Hippocampal formation (tissue), 2 donors: ENCODE data around the gene PPP1R8.

Experiments used
- DNase-seq, 2 donors: peaks; one replicate each; lab custom pipeline; 2025; lab: John Stamatoyannopoulos, UW

PPP1R8 gene

DNA sequence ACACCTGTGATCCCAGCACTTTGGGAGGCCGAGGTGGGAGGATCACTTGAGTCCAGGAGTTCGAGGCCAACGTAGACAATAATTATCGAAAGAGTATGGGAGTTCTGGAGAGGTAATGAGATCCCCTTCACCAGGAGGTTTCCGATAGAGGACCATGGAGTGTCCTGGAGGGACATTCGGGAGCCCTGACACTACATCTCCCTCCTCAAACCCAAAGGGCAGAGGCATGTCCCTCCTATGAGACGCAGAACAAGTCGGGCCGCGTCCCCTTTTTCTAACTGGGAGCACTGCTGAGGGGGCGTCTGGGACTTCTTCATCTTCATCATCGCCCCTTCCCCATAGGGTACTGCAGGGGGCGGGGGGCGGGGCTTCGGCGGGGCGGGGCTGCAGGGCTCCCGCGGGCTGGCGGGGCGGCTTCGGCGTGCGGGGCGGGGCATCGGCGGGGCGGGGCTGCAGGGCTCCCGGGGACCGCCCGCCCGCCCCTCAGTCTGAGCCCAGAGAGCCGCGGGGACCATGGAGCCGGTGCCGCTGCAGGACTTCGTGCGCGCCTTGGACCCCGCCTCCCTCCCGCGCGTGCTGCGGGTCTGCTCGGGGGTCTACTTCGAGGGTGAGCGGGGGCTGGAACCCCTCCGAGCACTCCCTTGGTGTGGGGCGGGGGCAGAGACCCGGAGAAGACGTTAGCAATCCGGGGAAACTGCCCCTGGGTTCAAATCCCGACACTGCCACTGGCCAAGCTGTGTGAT is 41.6 kb downstream of the PPP1R8 start, which contains the start of gene THEMIS2:
Gene THEMIS2, plus strand, starts transcription at position 486 of the 743 bp plus-strand sequence. Its CDS starts 28 bp downstream, at position 514.
- DNase-seq = peak; percentile 24 to 74

DNA sequence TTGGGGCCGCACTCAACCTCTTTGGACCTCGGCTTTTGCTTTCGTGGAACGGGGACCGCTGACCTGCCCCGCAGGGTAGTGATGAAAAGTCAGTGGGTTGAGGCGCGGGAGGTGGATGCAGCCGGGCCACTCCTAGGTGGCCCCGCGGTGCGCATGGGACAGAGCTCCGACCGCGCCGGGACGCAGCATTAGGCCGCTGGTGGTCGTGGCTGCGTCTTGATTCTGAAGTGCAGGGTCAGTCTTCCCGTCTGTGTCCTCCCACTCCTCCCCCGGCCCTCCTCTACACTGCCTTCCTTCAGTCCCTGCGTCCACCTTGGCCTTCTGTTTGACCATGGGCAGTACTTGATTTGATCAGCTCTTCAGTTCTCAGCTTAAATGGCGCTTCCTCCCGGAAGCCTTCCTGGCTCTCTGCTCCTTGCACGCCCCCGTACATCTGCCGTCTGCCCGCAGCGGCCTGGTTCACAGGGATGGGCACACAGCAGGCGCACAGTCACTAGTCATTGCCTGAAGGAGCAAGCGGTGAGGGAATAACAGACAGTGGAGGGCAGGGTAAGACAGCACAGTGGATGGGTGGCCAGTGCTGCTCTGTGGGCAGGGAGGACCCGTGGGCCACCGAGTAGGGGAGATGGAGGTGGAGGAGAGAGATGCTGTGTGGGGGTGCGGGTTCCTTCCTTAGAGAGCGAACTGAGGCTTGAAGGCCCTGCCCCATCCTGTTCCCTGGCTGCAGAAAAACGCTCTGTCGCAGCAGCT is 42.4 kb downstream of the PPP1R8 start:
- peak in 1 of 2 donors; percentile 24 for DNase-seq

- no peak for DNase-seq
Measured at GRCh38 chr1:27873671-27874384, 43.2 kb downstream of the PPP1R8 start.

GRCh38 chr1:27876341-27877114 is 45.9 kb downstream of the PPP1R8 start:
- DNase-seq = no peak

- no peak for DNase-seq
Measured at GRCh38 chr1:27877115-27877416, 46.5 kb downstream of the PPP1R8 start.

DNA sequence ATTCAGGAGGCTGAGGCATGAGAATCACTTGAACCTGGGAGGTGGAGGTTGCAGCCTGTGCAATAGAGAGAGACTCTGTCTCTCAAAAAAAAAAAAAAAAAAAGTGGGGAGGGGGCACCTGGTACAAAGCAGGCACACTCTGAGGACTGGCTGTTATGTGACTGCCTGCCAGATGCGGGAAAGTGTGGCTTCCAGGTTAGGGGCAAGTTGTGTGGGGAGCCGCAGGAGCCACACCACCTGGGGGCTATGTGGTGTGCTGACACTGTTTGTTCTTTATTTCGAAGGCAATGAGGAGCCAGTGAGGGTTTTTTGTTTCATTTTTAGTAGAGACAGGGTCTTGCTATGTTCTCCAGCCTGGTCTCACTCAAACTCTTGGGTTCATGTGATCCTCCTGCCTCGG is 47.5 kb downstream of the PPP1R8 start:
- DNase-seq = no peak

DNA sequence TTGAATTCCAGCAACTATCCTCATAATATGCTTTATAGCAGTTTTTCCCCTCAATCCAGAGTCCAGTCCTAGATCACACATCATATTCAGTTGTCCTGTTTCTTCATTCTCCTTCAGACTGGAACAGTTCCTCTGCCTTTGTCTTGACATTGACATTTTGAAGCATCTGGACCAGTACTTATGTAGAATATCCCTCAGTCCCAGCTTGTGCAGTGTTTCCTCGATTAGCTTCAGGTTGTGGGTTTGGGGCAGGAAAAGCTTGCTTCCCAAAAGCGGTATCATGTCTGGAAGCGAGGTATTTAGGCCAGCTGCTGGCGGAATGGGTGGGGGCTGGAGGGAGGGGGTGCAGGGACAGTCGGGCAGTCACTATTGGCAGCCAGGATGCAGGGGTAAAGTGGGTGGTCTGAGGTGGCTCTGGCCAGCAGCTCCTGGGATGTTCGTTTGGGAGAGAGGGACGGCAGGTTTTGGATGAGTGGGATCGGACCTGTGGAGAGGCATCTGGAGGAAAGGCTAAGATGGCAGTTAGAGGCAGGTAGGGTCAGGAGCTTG is 48.3 kb downstream of the PPP1R8 start:
- no peak for DNase-seq

DNA sequence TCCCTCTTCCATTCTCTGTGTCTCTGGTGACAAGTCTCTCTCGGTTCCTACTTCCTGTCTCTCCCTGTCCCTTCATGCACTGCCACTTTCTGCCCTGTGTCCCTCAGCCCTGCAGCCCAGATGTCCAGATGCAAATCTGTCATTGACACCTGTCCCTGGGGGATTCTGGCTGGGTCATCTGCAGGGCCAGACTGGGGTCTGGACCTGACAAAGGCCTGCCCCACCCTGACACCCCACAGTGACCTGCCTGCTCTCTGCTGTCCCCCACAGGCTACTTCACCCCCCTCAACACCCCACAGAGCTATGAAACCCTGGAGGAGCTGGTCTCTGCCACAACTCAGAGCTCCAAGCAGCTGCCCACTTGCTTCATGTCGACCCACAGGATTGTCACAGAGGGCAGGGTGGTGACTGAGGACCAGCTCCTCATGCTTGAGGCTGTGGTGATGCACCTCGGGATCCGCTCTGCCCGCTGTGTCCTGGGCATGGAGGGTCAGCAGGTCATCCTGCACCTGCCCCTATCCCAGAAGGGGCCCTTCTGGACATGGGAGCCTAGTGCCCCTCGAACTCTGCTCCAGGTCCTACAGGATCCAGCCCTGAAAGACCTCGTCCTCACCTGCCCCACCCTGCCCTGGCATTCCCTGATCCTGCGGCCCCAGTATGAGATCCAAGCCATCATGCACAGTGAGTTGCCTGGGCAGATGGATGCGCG is 48.9 kb downstream of the PPP1R8 start:
- no peak for DNase-seq

DNA sequence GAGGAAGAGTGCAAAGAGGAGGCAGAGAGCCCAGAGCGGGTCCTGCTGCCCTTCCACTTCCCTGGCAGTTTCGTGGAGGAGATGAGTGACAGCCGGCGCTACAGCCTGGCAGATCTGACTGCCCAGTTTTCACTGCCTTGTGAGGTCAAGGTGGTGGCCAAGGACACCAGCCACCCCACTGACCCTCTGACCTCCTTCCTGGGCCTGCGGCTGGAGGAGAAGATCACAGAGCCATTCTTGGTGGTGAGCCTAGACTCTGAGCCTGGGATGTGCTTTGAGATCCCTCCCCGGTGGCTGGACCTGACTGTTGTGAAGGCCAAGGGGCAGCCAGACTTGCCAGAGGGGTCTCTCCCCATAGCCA is 51.9 kb downstream of the PPP1R8 start:
- no peak for DNase-seq

DNA sequence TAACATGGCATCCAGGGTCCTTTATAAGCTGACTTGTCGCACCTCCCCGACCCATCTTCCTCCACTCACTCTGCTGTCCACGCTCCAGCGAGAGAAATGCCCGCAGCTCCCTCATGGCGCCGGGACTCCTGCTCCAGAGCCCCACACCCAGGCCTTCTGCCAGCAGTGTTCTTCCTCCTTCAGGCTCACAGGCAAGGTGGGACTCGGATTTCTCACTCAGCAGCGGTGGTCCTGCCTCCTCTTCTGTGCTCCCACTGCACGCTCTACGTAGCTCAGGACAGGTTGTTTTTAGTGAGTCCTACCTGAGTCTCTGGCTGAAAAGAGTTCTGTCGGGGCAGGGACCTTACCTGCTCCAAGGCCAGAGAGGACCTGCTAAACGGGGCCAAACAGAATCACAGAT is 53.0 kb downstream of the PPP1R8 start:
- DNase-seq = no peak

DNA sequence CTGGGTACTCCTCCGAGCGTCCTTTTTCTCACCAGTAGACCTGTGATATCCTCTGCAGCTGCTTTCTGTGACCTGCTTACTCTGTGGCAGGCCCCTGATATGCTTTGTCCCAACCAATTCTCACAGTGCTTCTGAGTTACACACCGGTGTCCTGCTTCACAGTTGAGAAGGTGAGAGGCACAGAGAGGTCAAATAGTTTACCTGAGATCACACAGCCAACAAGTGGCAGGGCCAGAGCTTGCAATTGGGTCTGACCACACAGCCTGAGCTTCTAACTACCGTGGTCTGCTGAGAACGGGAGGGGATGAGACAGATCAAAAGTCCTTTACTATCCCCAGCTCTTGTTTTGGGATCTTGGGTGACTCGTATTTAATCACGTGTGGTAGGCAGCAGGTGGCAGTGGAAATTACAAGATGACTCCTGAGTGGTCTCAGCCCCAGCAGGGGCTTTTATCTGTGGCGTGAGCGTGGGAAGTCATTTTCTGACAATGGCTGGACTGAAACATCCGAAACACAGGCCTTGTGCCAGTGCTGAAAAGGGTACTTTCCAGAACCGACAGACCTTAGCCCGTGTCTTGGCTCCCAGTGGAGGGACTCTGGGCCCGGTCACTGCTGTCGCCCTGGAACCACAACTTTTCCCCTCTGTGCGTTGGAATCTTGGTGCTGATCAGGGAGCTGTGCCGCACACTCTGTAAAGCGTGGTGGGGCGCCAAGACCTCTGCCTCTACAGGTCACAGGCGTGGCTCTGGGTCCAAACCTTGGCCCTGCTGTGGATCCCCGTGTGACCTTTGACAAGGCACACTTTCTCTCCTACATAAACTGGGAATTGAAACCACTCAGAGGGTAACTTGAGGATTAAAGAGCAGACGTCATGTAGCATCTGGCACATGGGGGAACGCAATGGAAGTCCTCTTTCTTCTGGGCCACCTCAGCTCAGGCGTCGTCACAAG is 53.7 kb downstream of the PPP1R8 start:
- no peak for DNase-seq

DNA sequence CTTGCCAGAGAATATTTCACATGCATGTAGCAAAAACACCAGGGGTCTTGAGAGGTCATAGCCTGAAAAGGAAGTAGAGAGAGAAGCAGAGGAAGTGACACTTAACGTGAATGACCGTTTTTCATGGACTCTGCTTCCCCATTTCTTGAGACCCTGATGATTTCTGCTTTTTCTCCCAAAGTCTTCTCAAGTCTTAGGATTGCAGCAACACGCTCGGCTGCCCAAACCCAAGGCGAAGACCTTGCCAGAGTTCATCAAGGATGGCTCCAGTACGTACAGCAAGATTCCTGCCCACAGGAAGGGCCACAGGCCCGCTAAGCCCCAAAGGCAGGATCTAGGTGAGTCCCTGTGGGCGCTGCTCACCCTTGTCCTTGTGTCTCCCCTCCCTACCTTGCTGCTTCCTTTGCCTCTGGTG is 54.5 kb downstream of the PPP1R8 start:
- no peak for DNase-seq

DNA sequence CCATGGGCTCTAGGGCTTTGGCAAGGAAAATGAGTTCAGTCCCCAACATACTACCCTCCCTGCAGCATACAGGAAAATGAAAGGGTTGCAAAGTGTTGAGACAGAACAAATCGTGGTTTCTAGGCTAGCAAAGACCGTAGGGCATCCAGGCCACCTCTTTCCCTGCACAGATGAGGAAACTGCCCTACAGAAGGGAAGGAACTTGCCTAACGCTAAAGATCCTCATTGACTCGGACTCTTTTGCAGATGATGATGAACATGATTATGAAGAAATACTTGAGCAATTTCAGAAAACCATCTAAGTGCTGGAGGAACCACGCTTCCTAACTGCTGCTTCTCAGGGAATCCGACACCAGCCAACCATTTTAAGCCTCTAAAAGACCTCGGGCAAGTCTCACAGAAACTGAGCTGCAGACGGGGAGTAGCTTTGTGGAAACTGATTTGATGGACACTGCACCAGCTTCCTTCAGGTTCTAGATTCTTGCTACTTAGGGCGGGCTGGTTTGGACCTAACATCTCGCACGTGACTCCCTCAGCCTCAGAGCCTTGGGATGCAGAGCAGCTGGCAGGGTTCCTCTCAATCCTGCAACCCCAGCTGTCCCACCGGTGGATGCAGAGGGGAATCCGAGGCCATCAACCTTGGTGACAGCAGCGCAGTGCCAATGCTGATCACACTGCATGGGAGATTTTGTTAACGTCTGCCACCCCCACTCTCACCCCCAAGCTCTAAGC is 55.2 kb downstream of the PPP1R8 start:
- DNase-seq = no peak

DNA sequence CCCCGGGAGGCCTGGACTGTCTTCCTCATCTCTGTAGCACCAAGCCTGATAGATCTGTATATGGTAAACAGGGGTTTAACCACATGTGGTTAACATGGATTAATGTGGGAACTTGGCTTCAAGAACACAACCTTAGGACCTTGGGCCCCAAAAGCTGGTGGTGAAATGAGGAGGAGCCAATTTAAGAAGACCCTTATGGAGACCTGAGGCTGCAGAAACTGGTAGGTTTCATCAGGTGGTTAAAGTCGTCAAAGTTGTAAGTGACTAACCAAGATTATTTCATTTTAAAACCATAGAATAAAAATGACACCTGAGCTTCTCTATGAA is 55.7 kb downstream of the PPP1R8 start:
- DNase-seq = no peak

GRCh38 chr1:27886744-27887143 is 56.2 kb downstream of the PPP1R8 start:
- no peak for DNase-seq

GRCh38 chr1:27887215-27888021 is 56.8 kb downstream of the PPP1R8 start:
- no peak for DNase-seq

GRCh38 chr1:27889506-27889905 is 58.9 kb downstream of the PPP1R8 start:
- DNase-seq = no peak

DNA sequence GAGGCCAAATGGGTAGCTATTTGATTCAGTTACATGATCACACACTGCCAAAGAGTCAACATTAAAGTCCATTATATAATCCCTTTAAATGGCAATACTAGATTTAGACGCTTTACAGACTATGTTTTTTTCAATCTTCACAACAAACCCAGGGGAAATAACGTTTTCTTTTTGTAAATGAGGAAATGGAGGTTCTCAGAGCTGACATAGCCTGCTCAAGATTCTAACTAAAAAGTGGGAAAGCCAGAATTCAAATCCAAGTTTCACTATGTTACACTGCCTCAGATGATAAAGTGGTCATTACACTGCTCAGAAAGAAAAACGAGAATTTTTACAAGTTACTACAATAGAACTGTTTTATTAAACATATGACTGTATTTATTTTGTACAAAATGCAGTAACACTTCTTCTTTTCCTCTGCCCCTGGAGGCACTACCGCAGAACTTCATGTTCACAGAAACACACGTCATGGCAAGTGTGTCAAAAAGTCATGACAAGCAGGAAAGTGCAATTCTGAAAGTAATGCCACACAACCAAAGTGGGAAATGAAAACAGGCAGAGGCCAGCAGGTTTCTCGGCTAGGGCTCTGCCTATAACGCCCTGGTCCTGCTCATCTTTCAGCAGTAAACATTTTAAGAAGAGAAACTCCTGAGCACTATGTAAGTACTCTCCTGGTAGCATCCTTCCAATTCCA is 60.8 kb downstream of the PPP1R8 start:
- no peak for DNase-seq
